K562 (cell line): Measurements from ENCODE around the gene YIF1A. TPM values are rescaled to one million over a fixed set of nuclear protein-coding genes. Genes with fewer than 3 reads are reported as not detected.
A peak's percentile ranks its signal among the peaks of the same experiment; 100 is the strongest.

Experiments
- ATAC-seq: fragments of 200-7000 bp; cut with Tn5 transposase; 3 replicates; pipeline ENCODE4 v1.9.1; 2020; ENCODE audit warnings: moderate library complexity
- BruUV-seq: library from RNA; stranded (reverse); fragments of 400-500 nt; replicated peaks from 2 replicates; lab custom pipeline; 2021; lab: Mats Ljungman, UMichigan
- CTCF ChIA-PET: fragments of 300-600 bp; formaldehyde crosslinking; extraction: SDS; loops from one replicate; lab custom pipeline; 2021; ENCODE audit warnings: low intra/inter-chr PET ratio; lab: Yijun Ruan, JAX
- POLR2A ChIA-PET: fragments of 300-600, 350-650 bp; sonication (Branson Sonifier 250); formaldehyde crosslinking; extraction: SDS; loops from one replicate; lab custom pipeline; 2021; ENCODE audit warnings: antibody characterized with exemption, inconsistent platforms; lab: Yijun Ruan, JAX
- DNase-seq, 4 experiments: peaks; one replicate each; pipeline versions ENCODE4 v3.0.0 to v3.0.0-alpha.2; 2011 to 2018; ENCODE audit warnings: low spot score in 3 of 4, mixed read lengths in 3 of 4; ENCODE audit errors: extremely low read depth in 1 of 4
- FAIRE-seq: peaks from 2 replicates; lab custom pipeline; 2011; peaks lifted over from hg19 to GRCh38; lab: Jason Lieb, UNC
- H2AFZ ChIP-seq: 2 replicates; pipeline ENCODE4 v1.6.0; 2011; ENCODE audit warnings: low read depth, low read length, control low read depth, inconsistent platforms
- H3K27ac ChIP-seq: fragments of 200-600 bp; 3 replicates; pipeline ENCODE4 v1.8.0; 2011; ENCODE audit warnings: low read depth, mild to moderate bottlenecking, control low read depth, inconsistent platforms, low read length, moderate library complexity, mixed read lengths; ENCODE audit errors: extremely low read depth
- H3K27me3 ChIP-seq, 2 experiments: fragments of 300-600 bp in 1 of 2; 2 replicates in 1 of 2; 3 replicates in 1 of 2; pipeline versions ENCODE4 v1.6.0 to v1.8.0; 2011; ENCODE audit warnings: inconsistent platforms in 2 of 2, low read length in 2 of 2, mild to moderate bottlenecking in 1 of 2, mixed read lengths in 1 of 2, moderate library complexity in 1 of 2; ENCODE audit not compliant: control insufficient read depth in 2 of 2, insufficient read depth in 2 of 2
- H3K36me3 ChIP-seq: fragments of 300-600 bp; 3 replicates; pipeline ENCODE4 v1.8.0; 2011; ENCODE audit warnings: mild to moderate bottlenecking, low read length, inconsistent platforms; ENCODE audit not compliant: control insufficient read depth, insufficient read depth
- H3K4me1 ChIP-seq, 2 experiments: fragments of 200-600 bp in 1 of 2; replicated peaks in 1 of 2; 2 replicates in 1 of 2; 3 replicates in 1 of 2; pipeline versions ENCODE4 v1.5.1 to v1.8.0; 2011; ENCODE audit warnings: inconsistent platforms in 2 of 2, low read length in 2 of 2, mild to moderate bottlenecking in 1 of 2, mixed read lengths in 1 of 2, moderate library complexity in 1 of 2; ENCODE audit not compliant: control insufficient read depth in 2 of 2, insufficient read depth in 2 of 2
- H3K4me2 ChIP-seq: 2 replicates; pipeline ENCODE4 v1.6.1; 2011; ENCODE audit warnings: low read length, control low read depth, inconsistent platforms, mixed read lengths; ENCODE audit not compliant: insufficient read depth
- H3K4me3 ChIP-seq: fragments of 200-600 bp; sonication (generic), shearing (Covaris generic); 2 replicates; pipeline ENCODE4 v1.5.1; 2016; ENCODE audit warnings: control low read depth, inconsistent platforms
- H3K79me2 ChIP-seq: fragments of 200-600 bp; 3 replicates; pipeline ENCODE4 v1.8.0; 2011; ENCODE audit warnings: low read length, inconsistent platforms; ENCODE audit not compliant: control insufficient read depth, insufficient read depth
- H3K9ac ChIP-seq, 2 experiments: 2 replicates each; pipeline versions ENCODE4 v1.6.0 to v1.6.1; 2011; ENCODE audit warnings: low read depth in 2 of 2, low read length in 2 of 2, control low read depth in 1 of 2, inconsistent platforms in 1 of 2, mild to moderate bottlenecking in 1 of 2, mixed read lengths in 1 of 2; ENCODE audit not compliant: insufficient read depth in 1 of 2
- H3K9me1 ChIP-seq: one replicate; pipeline ENCODE4 v1.6.0; 2011; ENCODE audit warnings: inconsistent platforms, mild to moderate bottlenecking, low read length, moderate library complexity; ENCODE audit not compliant: control insufficient read depth, insufficient read depth
- H3K9me3 ChIP-seq: replicated peaks from 2 replicates; pipeline ENCODE4 v1.5.1; 2011; ENCODE audit warnings: low read depth, low read length, inconsistent platforms; ENCODE audit not compliant: control insufficient read depth, insufficient read depth
- H4K20me1 ChIP-seq: replicated peaks from 2 replicates; pipeline ENCODE4 v1.6.1; 2011; ENCODE audit warnings: low read length, inconsistent platforms, mixed read lengths; ENCODE audit not compliant: control insufficient read depth, insufficient read depth
- ELF2 ChIP-seq: fragments of 250-450 bp; sonication (Bioruptor Pico); IDR thresholded peaks from 2 replicates; pipeline ENCODE4 v1.5.0; 2021; ENCODE audit warnings: mild to moderate bottlenecking
- PHTF2 ChIP-seq: fragments of 250-450 bp; sonication (Bioruptor Pico); IDR thresholded peaks from 2 replicates; pipeline ENCODE4 v1.5.0; 2021; ENCODE audit warnings: mild to moderate bottlenecking
- POLR2B ChIP-seq: fragments of 450-650 bp; IDR thresholded peaks from 2 replicates; pipeline ENCODE4 v1.6.1; 2018; ENCODE audit warnings: low read depth; ENCODE audit not compliant: partially characterized antibody
- RBM39 ChIP-seq: fragments of 200-400 bp; formaldehyde crosslinking; optimal IDR thresholded peaks from 2 replicates; pipeline ENCODE3; 2018; ENCODE audit warnings: low read depth, low read length
- ZNF444 ChIP-seq: fragments of 250-450 bp; sonication (Bioruptor Pico); IDR thresholded peaks from 2 replicates; pipeline ENCODE4 v1.4.0; 2020; ENCODE audit warnings: mild to moderate bottlenecking, moderate library complexity
- WGBS: fragments of 100-300 bp; shearing (Covaris generic); methylation state at CpG from one replicate; pipeline ENCODE4 v1.1.6; 2016; ENCODE audit warnings: low coverage, mixed read lengths; ENCODE audit not compliant: insufficient coverage; ENCODE audit errors: missing lambda C conversion rate; 5-methylcytosine and 5-hydroxymethylcytosine counted together
- in situ Hi-C: fragments of 300-500 bp; cut with MboI; formaldehyde crosslinking; loops from 4 replicates; pipeline ENCODE4 v1.15.0; 2018; ENCODE audit warnings: inconsistent platforms, mixed read lengths
- intact Hi-C: fragments of 100-400 bp; cut with micrococcal nuclease; formaldehyde crosslinking; loops from 2 replicates; pipeline ENCODE4 v1.14.2; 2022
- polyA plus RNA-seq, 8 experiments: library from polyadenylated mRNA; depleted of rRNA in 4 of 8; stranded (reverse) in 5 of 8; unstranded in 3 of 8; fragments of >200 nt; fragmentation: Nextera tagmentation in 2 of 8; fragmentation: Illumina TruSeq in 1 of 8; extraction: Ambion mirVana in 2 of 8; extraction: Trizol in 1 of 8; gene quantifications; 2 replicates each; pipeline versions ENCODE4 v1.2.1 to v1.2.3, GENCODE V29; 2011 to 2014; ENCODE audit warnings: inconsistent platforms in 1 of 8, missing spikeins in 1 of 8
- total RNA-seq, 7 experiments: library from RNA; depleted of rRNA in 6 of 7; stranded (reverse); fragments of >200 nt in 6 of 7; fragmentation: Illumina TruSeq in 2 of 7; extraction: Trizol in 2 of 7; gene quantifications; 2 replicates each; pipeline versions ENCODE4 v1.2.1 to v1.2.3, GENCODE V29; 2011 to 2021; ENCODE audit warnings: low replicate concordance in 1 of 7
- TF ChIP-seq, protein P1 (sequence below): fragments of 450-650 bp; IDR thresholded peaks from 2 replicates; pipeline ENCODE4 v1.6.1; 2017; ENCODE audit warnings: antibody characterized with exemption, mild to moderate bottlenecking

YIF1A gene
- total and polyA plus RNA-seq, 9 of the 15 experiments (the other 6 are each of a cell fraction or from before 2014, with no cell fraction given): 8.6 to 121 (median 77.2) TPM

DNA sequence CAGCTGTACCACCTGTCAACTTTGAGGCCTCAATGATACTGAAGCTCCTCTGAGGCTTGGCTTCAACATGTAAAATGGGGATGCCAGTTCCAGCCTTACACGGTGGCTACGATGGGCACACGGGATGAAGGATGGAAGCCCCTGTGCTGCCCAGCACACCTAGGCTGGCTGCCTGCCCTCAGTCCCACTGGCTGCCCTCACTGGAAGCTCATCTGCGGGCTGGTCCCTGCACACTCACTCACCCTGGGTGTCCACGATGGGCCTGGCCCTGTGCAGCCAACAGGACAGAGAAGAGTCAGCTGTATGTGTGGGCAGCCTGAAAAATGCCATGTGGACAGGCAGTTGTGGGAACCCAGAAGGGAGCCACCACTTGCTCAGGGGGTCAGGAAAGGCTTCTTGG, 2.2 kb downstream of the YIF1A start:
- Histone ChIP-seq H3K4me2 (no peak overlapping the region), H3K4me3 (no peak overlapping the region), H3K9ac (peak overlapping the region in 1 of 2 experiments; percentile 68; a peak in 2 of 4 replicates), H3K27ac (no peak overlapping the region), H2AFZ (no peak overlapping the region), H4K20me1 (peaks cover 13% of the 10 kb centered on the region), H3K36me3 (peaks cover 37% of the 10 kb centered on the region; the same call in 2 of the 3 replicates), H3K9me3 (no peaks in the 10 kb centered on the region), H3K9me1 (peaks cover 4% of the 10 kb centered on the region), H3K27me3 (no peaks in the 10 kb centered on the region), H3K4me1 (peaks cover 21 to 61% of the 10 kb centered on the region in 2 experiments), H3K79me2 (peaks cover 24% of the 10 kb centered on the region)
- CTCF ChIA-PET: no interaction called here
- intact Hi-C loops (no loop called here), in situ Hi-C loops (no loop called here)
- TF ChIP-seq ELF2 (no peak), RBM39 (no peak), POLR2B (no peak), PHTF2 (CRISPR knock-in tag) (no peak), ZNF444 (CRISPR knock-in tag) (no peak)
- TF ChIP-seq, protein P1, sequence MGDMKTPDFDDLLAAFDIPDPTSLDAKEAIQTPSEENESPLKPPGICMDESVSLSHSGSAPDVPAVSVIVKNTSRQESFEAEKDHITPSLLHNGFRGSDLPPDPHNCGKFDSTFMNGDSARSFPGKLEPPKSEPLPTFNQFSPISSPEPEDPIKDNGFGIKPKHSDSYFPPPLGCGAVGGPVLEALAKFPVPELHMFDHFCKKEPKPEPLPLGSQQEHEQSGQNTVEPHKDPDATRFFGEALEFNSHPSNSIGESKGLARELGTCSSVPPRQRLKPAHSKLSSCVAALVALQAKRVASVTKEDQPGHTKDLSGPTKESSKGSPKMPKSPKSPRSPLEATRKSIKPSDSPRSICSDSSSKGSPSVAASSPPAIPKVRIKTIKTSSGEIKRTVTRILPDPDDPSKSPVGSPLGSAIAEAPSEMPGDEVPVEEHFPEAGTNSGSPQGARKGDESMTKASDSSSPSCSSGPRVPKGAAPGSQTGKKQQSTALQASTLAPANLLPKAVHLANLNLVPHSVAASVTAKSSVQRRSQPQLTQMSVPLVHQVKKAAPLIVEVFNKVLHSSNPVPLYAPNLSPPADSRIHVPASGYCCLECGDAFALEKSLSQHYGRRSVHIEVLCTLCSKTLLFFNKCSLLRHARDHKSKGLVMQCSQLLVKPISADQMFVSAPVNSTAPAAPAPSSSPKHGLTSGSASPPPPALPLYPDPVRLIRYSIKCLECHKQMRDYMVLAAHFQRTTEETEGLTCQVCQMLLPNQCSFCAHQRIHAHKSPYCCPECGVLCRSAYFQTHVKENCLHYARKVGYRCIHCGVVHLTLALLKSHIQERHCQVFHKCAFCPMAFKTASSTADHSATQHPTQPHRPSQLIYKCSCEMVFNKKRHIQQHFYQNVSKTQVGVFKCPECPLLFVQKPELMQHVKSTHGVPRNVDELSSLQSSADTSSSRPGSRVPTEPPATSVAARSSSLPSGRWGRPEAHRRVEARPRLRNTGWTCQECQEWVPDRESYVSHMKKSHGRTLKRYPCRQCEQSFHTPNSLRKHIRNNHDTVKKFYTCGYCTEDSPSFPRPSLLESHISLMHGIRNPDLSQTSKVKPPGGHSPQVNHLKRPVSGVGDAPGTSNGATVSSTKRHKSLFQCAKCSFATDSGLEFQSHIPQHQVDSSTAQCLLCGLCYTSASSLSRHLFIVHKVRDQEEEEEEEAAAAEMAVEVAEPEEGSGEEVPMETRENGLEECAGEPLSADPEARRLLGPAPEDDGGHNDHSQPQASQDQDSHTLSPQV: no peak
- WGBS: 78% methylated on average over 5 of the region's 5 CpGs
- FAIRE-seq: no peak
- BruUV-seq: no TSS peak
- POLR2A ChIA-PET: interaction anchor here (0.8 to 1.4 kb wide), 3 partner anchors 10 to 26 kb away, joined by 3 to 7 read pairs (median 5); no protein-coding TSS in a partner anchor
- no peak for ATAC-seq
- no peak for DNase-seq
